PFSK-1 (cell line): ENCODE data around the gene EFHD2.

Source experiments
- FOXP2 ChIP-seq: optimal IDR thresholded peaks from 2 replicates; pipeline ENCODE3; 2011; ENCODE audit warnings: borderline replicate concordance, control low read depth, inconsistent platforms; ENCODE audit not compliant: insufficient read depth; ENCODE audit errors: extremely low read length, extremely low read depth
- POLR2AphosphoS5 ChIP-seq: IDR thresholded peaks from 2 replicates; pipeline ENCODE4 v1.6.1; 2012; ENCODE audit warnings: low read depth, mild to moderate bottlenecking, control low read depth, low read length, moderate library complexity
- SIN3A ChIP-seq: IDR thresholded peaks from 2 replicates; pipeline ENCODE4 v1.6.1; 2012; ENCODE audit warnings: mild to moderate bottlenecking, low read length, moderate library complexity, borderline replicate concordance; ENCODE audit not compliant: insufficient read depth
- TAF1 ChIP-seq: IDR thresholded peaks from 2 replicates; pipeline ENCODE4 v1.6.1; 2012; ENCODE audit warnings: low read length, control low read depth, borderline replicate concordance; ENCODE audit not compliant: insufficient read depth
- TF ChIP-seq, protein P1 (sequence below), 2 experiments: IDR thresholded peaks; 2 replicates each; pipeline versions ENCODE4 v1.6.1 to v1.8.0; 2011 to 2012; ENCODE audit warnings: low read depth in 2 of 2, low read length in 2 of 2, control low read depth in 1 of 2, inconsistent platforms in 1 of 2, mild to moderate bottlenecking in 1 of 2, moderate library complexity in 1 of 2; ENCODE audit not compliant: insufficient read depth in 1 of 2

DNA sequence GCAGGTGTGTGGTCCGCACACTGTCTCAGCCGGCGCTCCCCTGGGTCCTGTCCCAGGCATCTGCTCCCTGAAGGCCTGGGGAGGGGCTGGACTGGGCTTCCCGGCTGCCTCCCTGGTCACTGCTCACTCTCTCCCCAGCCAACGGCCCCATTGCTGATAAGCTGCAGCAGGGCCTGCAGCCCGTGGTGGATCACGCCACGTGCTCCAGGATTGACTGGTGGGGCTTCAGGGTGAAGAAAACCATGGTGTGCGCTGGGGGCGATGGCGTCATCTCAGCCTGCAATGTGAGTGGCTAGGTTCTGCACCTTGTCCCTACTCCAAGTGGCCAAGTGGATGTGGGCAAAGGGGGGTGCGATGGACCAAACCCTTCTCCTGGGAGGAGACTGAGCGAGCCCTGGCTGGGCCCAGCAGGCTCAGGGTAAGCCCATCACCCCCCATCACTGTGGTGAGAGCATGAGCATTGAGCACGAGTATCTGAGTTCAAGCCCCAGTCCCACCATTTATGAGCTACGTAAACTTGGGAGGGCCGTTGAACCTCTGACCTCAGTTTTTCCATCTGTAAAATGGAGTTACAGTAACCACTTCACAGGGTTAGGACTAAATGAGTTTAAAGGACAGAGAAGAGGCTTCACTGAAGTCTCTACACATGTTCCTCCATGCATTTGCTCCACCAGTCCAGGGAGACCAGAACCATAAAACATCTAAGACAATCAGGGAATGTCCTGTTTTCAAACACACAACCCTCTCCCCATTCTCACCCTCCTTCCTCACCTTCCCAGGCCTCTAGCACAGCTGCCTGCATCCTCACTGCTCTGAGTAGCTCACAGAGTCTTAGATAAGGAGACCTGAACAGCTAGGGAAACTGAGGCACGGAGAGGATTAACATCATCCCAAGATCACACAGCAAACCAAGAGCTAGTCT is 35.0 kb downstream of the EFHD2 start:
- TF ChIP-seq SIN3A (no peak), POLR2AphosphoS5 (no peak), TAF1 (no peak), FOXP2 (no peak)
- TF ChIP-seq, protein P1, sequence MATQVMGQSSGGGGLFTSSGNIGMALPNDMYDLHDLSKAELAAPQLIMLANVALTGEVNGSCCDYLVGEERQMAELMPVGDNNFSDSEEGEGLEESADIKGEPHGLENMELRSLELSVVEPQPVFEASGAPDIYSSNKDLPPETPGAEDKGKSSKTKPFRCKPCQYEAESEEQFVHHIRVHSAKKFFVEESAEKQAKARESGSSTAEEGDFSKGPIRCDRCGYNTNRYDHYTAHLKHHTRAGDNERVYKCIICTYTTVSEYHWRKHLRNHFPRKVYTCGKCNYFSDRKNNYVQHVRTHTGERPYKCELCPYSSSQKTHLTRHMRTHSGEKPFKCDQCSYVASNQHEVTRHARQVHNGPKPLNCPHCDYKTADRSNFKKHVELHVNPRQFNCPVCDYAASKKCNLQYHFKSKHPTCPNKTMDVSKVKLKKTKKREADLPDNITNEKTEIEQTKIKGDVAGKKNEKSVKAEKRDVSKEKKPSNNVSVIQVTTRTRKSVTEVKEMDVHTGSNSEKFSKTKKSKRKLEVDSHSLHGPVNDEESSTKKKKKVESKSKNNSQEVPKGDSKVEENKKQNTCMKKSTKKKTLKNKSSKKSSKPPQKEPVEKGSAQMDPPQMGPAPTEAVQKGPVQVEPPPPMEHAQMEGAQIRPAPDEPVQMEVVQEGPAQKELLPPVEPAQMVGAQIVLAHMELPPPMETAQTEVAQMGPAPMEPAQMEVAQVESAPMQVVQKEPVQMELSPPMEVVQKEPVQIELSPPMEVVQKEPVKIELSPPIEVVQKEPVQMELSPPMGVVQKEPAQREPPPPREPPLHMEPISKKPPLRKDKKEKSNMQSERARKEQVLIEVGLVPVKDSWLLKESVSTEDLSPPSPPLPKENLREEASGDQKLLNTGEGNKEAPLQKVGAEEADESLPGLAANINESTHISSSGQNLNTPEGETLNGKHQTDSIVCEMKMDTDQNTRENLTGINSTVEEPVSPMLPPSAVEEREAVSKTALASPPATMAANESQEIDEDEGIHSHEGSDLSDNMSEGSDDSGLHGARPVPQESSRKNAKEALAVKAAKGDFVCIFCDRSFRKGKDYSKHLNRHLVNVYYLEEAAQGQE (IDR thresholded peaks at IDR 0.05; ENCODE audit: insufficient read depth in 1 of 2, low read depth in 2 of 2, low read length in 2 of 2): no peak
